ENCODE measurements around the gene ACSL1. TPM values are rescaled to one million over a fixed set of nuclear protein-coding genes. Genes with fewer than 3 reads are reported as not detected.

ACSL1 gene
- total RNA-seq, 1 experiment from 2014 or later: 12.5 TPM

GRCh38 chr4:184821242-184821641 is 4.5 kb downstream of the ACSL1 start:
- ChIA-PET RAD21 (ENCODE audit: low non-redundant PET in 1 of 2, low total read pairs in 2 of 2, uncharacterized antibody in 2 of 2, unreplicated experiment in 2 of 2) (no interaction called here), POLR2A (no interaction called here), CTCF (no interaction called here)
- Histone ChIP-seq H3K9ac (ENCODE audit: low read length) (no peak overlapping the region), H3K4me2 (ENCODE audit: low read length) (no peak overlapping the region), H4K20me1 (ENCODE audit: insufficient read depth) (no peaks in the 10 kb centered on the region), H3K4me3 (replicated peaks in 1 of 2; ENCODE audit: low read depth in 1 of 2, low read length in 2 of 2) (no peak overlapping the region), H3K9me3 (ENCODE audit: control insufficient read depth in 1 of 2, insufficient read depth in 1 of 2, low read depth in 1 of 2, low read length in 2 of 2) (no peaks in the 10 kb centered on the region), H3K27me3 (ENCODE audit: insufficient read depth, low read length) (no peaks in the 10 kb centered on the region), H3K79me2 (ENCODE audit: insufficient read depth, low read length) (0 out of 2 replicates have a peak, but pooled peaks cover 8% of the 10 kb centered on the region), H3K9me2 (ENCODE audit: insufficient read depth) (no peaks in the 10 kb centered on the region), H2AFZ (ENCODE audit: low read depth, low read length, poor library complexity, severe bottlenecking) (no peak overlapping the region), H3K4me1 (ENCODE audit: control insufficient read depth in 1 of 2, insufficient read depth in 2 of 2, low read length in 2 of 2) (peaks cover 7 to 12% of the 10 kb centered on the region in 2 experiments), H3K36me3 (ENCODE audit: control insufficient read depth in 1 of 2, insufficient read depth in 2 of 2, low read length in 2 of 2) (no peaks in the 10 kb centered on the region), H3K27ac (ENCODE audit: low read depth, low read length) (no peak overlapping the region)
- ATAC-seq (no peak), DNase-seq (ENCODE audit: low read depth, low spot score) (no peak)
- intact Hi-C loops (cut with micrococcal nuclease): no loop called here
- TF ChIP-seq CBX3 (IDR thresholded peaks at IDR 0.05; ENCODE audit: low read depth) (no peak), YY1 (IDR thresholded peaks at IDR 0.05; ENCODE audit: extremely low read depth, insufficient replicate concordance, low read depth, low read length) (no peak), CTCF (IDR thresholded peaks at IDR 0.05 in 2 of 3, conservative IDR thresholded peaks at IDR 0.05 in 1 of 3; ENCODE audit: borderline replicate concordance in 1 of 3, insufficient read depth in 1 of 3, low read depth in 2 of 3, low read length in 2 of 3) (no peak), MAX (IDR thresholded peaks at IDR 0.05) (no peak), EZH2phosphoT487 (IDR thresholded peaks at IDR 0.05; ENCODE audit: borderline replicate concordance) (no peak), SRF (IDR thresholded peaks at IDR 0.05; ENCODE audit: low read depth) (no peak), SP1 (IDR thresholded peaks at IDR 0.05; ENCODE audit: low read depth) (no peak), ZBTB33 (IDR thresholded peaks at IDR 0.05; ENCODE audit: extremely low read depth, insufficient replicate concordance, low read length) (no peak), POLR2AphosphoS5 (IDR thresholded peaks at IDR 0.05; ENCODE audit: low read depth, low read length) (no peak), EZH2 (IDR thresholded peaks at IDR 0.05) (no peak)
- no TSS peak for BruUV-seq (replicated peaks)
